Activated B cell treated with CpG ODN at 0.5 μM for 24 hours (primary cell): ENCODE data around the gene PPL. TPM values are rescaled to one million over a fixed set of nuclear protein-coding genes. Genes with fewer than 3 reads are reported as not detected.

ENCODE experiments used
- ATAC-seq: fragments of 200-7000 bp; cut with Tn5 transposase; one replicate; pipeline ENCODE4 v1.10.0; 2021; ENCODE audit warnings: low read depth, mild to moderate bottlenecking, moderate library complexity
- CTCF ChIA-PET: fragments of 350-600 bp; sonication (Branson Sonifier 250); formaldehyde crosslinking; loops from one replicate; lab custom pipeline; 2021; ENCODE audit warnings: antibody characterized with exemption; lab: Charles Lee
- POLR2A ChIA-PET: fragments of 350-600 bp; sonication (Branson Sonifier 250); formaldehyde crosslinking; loops from one replicate; lab custom pipeline; 2021; ENCODE audit warnings: antibody characterized with exemption; lab: Charles Lee
- DNase-seq: peaks from one replicate; pipeline ENCODE4 v3.0.0; 2022
- H3K27ac Mint-ChIP-seq: one replicate; pipeline ENCODE4 v1.8.0; 2020; ENCODE audit warnings: mixed read lengths
- H3K27me3 Mint-ChIP-seq: one replicate; pipeline ENCODE4 v1.8.0; 2021; ENCODE audit warnings: mixed read lengths
- H3K36me3 Mint-ChIP-seq: one replicate; pipeline ENCODE4 v1.8.0; 2021; ENCODE audit warnings: low read depth, mixed read lengths
- H3K4me1 Mint-ChIP-seq: one replicate; pipeline ENCODE4 v1.8.0; 2021; ENCODE audit warnings: mixed read lengths
- H3K4me3 Mint-ChIP-seq: one replicate; pipeline ENCODE4 v1.8.0; 2020; ENCODE audit warnings: mild to moderate bottlenecking, mixed read lengths
- H3K9me3 Mint-ChIP-seq: one replicate; pipeline ENCODE4 v1.8.0; 2020; ENCODE audit warnings: mixed read lengths
- intact Hi-C: fragments of 100-400 bp; cut with micrococcal nuclease; formaldehyde crosslinking; loops from one replicate; pipeline ENCODE4 v1.15.1; 2024
- total RNA-seq: library from RNA; stranded (reverse); gene quantifications from 2 replicates; pipeline ENCODE4 v1.2.3, GENCODE V29; 2022
- TF ChIP-seq, protein P1 (sequence below): fragments of 200-600 bp; IDR thresholded peaks from one replicate; pipeline ENCODE4 v1.8.0; 2022; ENCODE audit warnings: antibody characterized with exemption, mild to moderate bottlenecking

Gene PPL
- total RNA-seq, 1 donor from 2014 or later, result 0.04 TPM

DNA sequence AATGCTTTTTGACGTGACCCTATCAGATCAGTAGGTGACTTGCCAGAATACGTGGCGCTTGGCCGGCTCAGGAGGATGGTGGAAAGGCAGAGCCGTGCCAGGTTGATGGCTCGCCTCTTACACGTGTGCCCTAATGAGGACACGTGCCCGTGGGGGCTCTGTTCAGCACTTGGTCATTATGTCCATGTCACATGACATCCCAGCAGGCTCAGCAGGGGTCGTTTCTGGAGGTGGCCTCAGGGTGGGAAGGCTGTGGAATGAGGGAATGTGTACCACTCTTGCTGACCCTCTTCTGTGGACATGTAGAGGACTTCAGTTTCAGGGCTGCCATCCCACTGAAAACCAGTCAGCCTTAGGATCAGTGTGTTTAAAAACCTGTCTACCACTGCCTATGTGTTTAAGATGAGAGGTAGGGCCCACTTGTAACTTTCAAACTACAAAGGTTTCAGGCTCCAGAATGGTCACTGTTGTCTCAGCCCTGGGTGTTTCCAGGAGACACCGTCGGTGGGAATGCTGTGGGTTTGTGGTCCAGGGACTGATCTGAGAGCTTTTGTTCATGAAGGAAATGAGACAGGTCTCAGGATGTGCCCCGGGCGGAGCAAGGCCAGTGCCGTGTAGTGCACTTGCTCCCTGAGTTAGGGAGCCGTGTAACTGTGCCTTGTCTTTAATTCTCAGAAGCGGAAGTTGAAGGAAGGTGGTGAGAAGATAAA is 77.6 kb downstream of the PPL start:
- peaks cover 85% of the 10 kb centered on the region for H3K36me3 Mint-ChIP-seq
- peaks cover 3% of the 10 kb centered on the region for H3K4me1 Mint-ChIP-seq
- H3K9me3 Mint-ChIP-seq, result no peaks in the 10 kb centered on the region
- ChIA-PET CTCF (no interaction called here), POLR2A (no interaction called here)
- no peak overlapping the region for H3K27ac Mint-ChIP-seq
- no peak overlapping the region for H3K4me3 Mint-ChIP-seq
- no peak for ATAC-seq
- no peaks in the 10 kb centered on the region for H3K27me3 Mint-ChIP-seq
- DNase-seq, result no peak
- intact Hi-C loops, result no loop called here
- TF ChIP-seq, protein P1, sequence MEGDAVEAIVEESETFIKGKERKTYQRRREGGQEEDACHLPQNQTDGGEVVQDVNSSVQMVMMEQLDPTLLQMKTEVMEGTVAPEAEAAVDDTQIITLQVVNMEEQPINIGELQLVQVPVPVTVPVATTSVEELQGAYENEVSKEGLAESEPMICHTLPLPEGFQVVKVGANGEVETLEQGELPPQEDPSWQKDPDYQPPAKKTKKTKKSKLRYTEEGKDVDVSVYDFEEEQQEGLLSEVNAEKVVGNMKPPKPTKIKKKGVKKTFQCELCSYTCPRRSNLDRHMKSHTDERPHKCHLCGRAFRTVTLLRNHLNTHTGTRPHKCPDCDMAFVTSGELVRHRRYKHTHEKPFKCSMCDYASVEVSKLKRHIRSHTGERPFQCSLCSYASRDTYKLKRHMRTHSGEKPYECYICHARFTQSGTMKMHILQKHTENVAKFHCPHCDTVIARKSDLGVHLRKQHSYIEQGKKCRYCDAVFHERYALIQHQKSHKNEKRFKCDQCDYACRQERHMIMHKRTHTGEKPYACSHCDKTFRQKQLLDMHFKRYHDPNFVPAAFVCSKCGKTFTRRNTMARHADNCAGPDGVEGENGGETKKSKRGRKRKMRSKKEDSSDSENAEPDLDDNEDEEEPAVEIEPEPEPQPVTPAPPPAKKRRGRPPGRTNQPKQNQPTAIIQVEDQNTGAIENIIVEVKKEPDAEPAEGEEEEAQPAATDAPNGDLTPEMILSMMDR, result no peak

DNA sequence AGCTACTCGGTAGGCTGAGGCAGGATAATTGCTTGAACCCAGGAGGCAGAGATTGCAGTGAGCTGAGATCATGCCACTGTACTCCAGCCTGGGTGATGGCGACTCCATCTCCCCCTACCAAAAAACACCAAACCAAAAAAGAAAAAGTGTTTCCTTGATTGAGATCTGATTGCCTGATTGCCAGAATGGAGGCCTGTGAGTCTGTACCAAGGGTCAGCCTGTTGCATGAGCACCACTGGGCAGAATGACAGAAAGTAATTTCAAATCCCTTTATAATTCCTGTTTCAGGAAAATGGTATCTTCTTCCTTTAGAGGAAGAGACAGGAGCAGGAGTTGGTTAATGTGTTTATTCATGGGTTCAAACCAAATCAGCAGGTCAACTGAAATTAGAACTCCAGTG is 81.1 kb downstream of the PPL start:
- ChIA-PET CTCF (no interaction called here), POLR2A (no interaction called here)
- no peak for DNase-seq
- Mint-ChIP-seq H3K9me3 (no peaks in the 10 kb centered on the region), H3K36me3 (peaks cover 68% of the 10 kb centered on the region), H3K4me3 (no peak overlapping the region), H3K27ac (no peak overlapping the region), H3K4me1 (peaks cover 10% of the 10 kb centered on the region), H3K27me3 (no peaks in the 10 kb centered on the region)
- ATAC-seq, result no peak
- TF ChIP-seq, protein P1, result no peak
- intact Hi-C loops, result no loop called here

DNA sequence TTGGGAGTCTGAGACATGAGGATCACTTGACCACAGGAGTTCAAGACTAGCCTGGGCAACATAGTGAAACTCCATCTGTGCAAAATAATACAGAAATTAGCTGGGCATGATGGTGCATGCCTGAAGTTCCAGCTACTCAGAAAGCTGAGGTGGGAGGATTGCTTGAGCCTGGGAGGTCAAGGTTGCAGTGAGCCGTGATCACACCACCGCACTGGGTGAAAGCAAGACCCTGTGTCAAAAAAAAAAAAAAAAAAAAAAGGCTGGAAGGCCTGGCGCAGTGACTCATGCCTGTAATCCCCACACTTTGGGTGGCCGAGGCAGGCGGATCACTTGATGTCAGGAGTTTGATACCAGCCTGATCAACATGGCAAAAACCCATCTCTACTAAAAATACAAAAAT is 81.6 kb downstream of the PPL start:
- intact Hi-C loops, result no loop called here
- peaks cover 15% of the 10 kb centered on the region for H3K4me1 Mint-ChIP-seq
- H3K9me3 Mint-ChIP-seq, result no peaks in the 10 kb centered on the region
- H3K27ac Mint-ChIP-seq, result no peak overlapping the region
- H3K36me3 Mint-ChIP-seq, result peaks cover 65% of the 10 kb centered on the region
- no peak overlapping the region for H3K4me3 Mint-ChIP-seq
- ChIA-PET POLR2A (no interaction called here), CTCF (no interaction called here)
- H3K27me3 Mint-ChIP-seq, result no peaks in the 10 kb centered on the region
- TF ChIP-seq, protein P1, result no peak
- DNase-seq (no peak), ATAC-seq (no peak)

DNA sequence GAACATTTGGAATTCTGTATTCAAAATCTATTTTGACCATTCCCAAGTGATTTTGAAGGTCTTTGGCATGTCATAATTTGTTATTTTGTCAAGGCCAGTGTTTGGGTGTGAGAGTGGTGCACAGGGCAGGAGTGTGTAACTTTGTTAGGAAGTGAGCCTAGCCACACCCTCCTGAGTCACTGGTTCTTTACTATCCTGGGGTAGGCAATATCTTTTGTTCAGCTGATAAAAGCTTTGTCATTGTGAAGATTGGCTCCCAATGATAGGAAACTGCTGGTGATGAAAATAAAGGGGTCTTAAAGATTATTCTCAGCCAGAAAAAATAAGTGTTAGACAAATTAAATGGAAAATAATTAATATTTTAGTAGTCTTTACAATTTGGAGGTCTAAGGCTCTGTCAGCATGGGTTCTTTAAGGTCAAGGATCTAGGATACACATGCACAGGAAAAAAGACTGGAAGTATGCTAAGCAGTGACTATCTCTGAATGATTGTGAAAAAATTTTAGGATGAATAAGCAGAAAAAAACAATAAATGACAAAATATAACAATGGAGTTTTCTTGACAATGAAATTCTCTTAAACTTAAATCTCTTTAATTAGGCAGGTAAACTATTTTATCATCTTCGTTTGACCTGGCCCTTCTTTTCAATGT is 84.6 kb downstream of the PPL start:
- H3K4me3 Mint-ChIP-seq, result no peak overlapping the region
- POLR2A ChIA-PET, result no interaction called here
- CTCF ChIA-PET, result no interaction called here
- H3K36me3 Mint-ChIP-seq, result peaks cover 43% of the 10 kb centered on the region
- intact Hi-C loops, result no loop called here
- ATAC-seq (no peak), DNase-seq (no peak)
- no peak overlapping the region for H3K27ac Mint-ChIP-seq
- TF ChIP-seq, protein P1, result no peak
- H3K9me3 Mint-ChIP-seq, result no peaks in the 10 kb centered on the region
- H3K27me3 Mint-ChIP-seq, result no peaks in the 10 kb centered on the region
- peaks cover 36% of the 10 kb centered on the region for H3K4me1 Mint-ChIP-seq

DNA sequence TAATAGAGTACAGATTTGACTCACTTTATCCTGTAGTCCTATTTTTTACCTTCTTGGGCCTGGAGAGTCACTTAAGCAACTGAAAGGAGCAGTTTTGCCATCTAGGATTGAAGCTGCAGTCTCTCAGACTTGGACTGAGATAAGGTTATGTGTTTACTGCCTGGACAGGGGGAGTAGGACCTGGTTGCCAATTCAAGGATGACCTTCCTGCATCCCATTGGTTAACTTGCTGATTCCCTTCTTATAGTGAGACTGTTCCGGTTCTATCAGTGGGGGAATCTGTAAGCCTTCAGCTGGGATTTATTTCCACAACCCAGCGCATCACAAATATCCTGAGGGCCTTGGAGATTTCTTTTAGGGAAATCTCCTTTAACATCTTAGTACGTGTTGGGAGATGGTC is 86.7 kb downstream of the PPL start:
- intact Hi-C loops, result no loop called here
- Mint-ChIP-seq H3K27ac (no peak overlapping the region), H3K9me3 (no peaks in the 10 kb centered on the region), H3K4me3 (no peak overlapping the region), H3K36me3 (peaks cover 40% of the 10 kb centered on the region), H3K27me3 (no peaks in the 10 kb centered on the region), H3K4me1 (peaks cover 49% of the 10 kb centered on the region)
- DNase-seq (no peak), ATAC-seq (no peak)
- POLR2A ChIA-PET, result no interaction called here
- CTCF ChIA-PET, result no interaction called here
- TF ChIP-seq, protein P1, result no peak
